ENCODE results near the gene MAP3K6.

GRCh38 chr1:27372022-27372807, 5.5 kb upstream of the MAP3K6 start:
- TF ChIP-seq, protein P1, sequence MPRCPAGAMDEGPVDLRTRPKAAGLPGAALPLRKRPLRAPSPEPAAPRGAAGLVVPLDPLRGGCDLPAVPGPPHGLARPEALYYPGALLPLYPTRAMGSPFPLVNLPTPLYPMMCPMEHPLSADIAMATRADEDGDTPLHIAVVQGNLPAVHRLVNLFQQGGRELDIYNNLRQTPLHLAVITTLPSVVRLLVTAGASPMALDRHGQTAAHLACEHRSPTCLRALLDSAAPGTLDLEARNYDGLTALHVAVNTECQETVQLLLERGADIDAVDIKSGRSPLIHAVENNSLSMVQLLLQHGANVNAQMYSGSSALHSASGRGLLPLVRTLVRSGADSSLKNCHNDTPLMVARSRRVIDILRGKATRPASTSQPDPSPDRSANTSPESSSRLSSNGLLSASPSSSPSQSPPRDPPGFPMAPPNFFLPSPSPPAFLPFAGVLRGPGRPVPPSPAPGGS (IDR thresholded peaks at IDR 0.05): no peak
- TF ChIP-seq RNF2 (IDR thresholded peaks at IDR 0.05; ENCODE audit: borderline replicate concordance, low read depth) (no peak), RAD21 (conservative IDR thresholded peaks at IDR 0.05 in 1 of 2, IDR thresholded peaks at IDR 0.05 in 1 of 2) (no peak), EP300 (IDR thresholded peaks at IDR 0.05) (no peak)
- TF ChIP-seq, protein P2, sequence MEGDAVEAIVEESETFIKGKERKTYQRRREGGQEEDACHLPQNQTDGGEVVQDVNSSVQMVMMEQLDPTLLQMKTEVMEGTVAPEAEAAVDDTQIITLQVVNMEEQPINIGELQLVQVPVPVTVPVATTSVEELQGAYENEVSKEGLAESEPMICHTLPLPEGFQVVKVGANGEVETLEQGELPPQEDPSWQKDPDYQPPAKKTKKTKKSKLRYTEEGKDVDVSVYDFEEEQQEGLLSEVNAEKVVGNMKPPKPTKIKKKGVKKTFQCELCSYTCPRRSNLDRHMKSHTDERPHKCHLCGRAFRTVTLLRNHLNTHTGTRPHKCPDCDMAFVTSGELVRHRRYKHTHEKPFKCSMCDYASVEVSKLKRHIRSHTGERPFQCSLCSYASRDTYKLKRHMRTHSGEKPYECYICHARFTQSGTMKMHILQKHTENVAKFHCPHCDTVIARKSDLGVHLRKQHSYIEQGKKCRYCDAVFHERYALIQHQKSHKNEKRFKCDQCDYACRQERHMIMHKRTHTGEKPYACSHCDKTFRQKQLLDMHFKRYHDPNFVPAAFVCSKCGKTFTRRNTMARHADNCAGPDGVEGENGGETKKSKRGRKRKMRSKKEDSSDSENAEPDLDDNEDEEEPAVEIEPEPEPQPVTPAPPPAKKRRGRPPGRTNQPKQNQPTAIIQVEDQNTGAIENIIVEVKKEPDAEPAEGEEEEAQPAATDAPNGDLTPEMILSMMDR (IDR thresholded peaks at IDR 0.05): no peak
